Neural cell (in vitro differentiated cells): ENCODE measurements around the gene DBF4. TPM values are rescaled to one million over a fixed set of nuclear protein-coding genes. Genes with fewer than 3 reads are reported as not detected.

ENCODE experiments used
- H2AFZ ChIP-seq: fragments of 200-600, 300-800 bp; sonication (generic), shearing (Covaris generic); 2 replicates; pipeline ENCODE4 v1.6.0; 2014; ENCODE audit warnings: low read depth, mild to moderate bottlenecking, antibody characterized with exemption, low read length, moderate library complexity
- H3F3A ChIP-seq: fragments of 200-600 bp; shearing (Covaris generic); 2 replicates; pipeline ENCODE4 v1.6.1; 2016; ENCODE audit warnings: mild to moderate bottlenecking, moderate library complexity, mixed read lengths, antibody characterized with exemption, low read length; ENCODE audit not compliant: insufficient read depth, poor library complexity, severe bottlenecking
- H3K27ac ChIP-seq: fragments of 200-600, 300-800 bp; sonication (generic), shearing (Covaris generic); 2 replicates; pipeline ENCODE4 v1.5.1; 2014; ENCODE audit warnings: mild to moderate bottlenecking, low read length, moderate library complexity
- H3K27me3 ChIP-seq: fragments of 300-800, 200-600 bp; sonication (generic), shearing (Covaris generic); 2 replicates; pipeline ENCODE4 v1.6.0; 2014; ENCODE audit warnings: mild to moderate bottlenecking, low read depth, low read length, moderate library complexity; ENCODE audit not compliant: insufficient read depth
- H3K36me3 ChIP-seq: fragments of 300-800, 200-600 bp; sonication (generic), shearing (Covaris generic); 2 replicates; pipeline ENCODE4 v1.5.1; 2014; ENCODE audit warnings: mild to moderate bottlenecking, antibody characterized with exemption, low read length, moderate library complexity; ENCODE audit not compliant: insufficient read depth
- H3K4me2 ChIP-seq: fragments of 300-800, 200-600 bp; sonication (generic), shearing (Covaris generic); 2 replicates; pipeline ENCODE4 v1.6.0; 2014; ENCODE audit warnings: mild to moderate bottlenecking, low read length
- H3K4me3 ChIP-seq: fragments of 300-800, 200-600 bp; sonication (generic), shearing (Covaris generic); 2 replicates; pipeline ENCODE4 v1.5.1; 2014; ENCODE audit warnings: mild to moderate bottlenecking, low read length, moderate library complexity
- H3K79me2 ChIP-seq: fragments of 200-600 bp; shearing (Covaris generic); replicated peaks from 2 replicates; pipeline ENCODE4 v1.6.0; 2014; ENCODE audit warnings: mild to moderate bottlenecking, low read length, moderate library complexity; ENCODE audit not compliant: insufficient read depth
- H3K9ac ChIP-seq: fragments of 300-800, 200-600 bp; sonication (generic), shearing (Covaris generic); 2 replicates; pipeline ENCODE4 v1.6.1; 2016; ENCODE audit warnings: mild to moderate bottlenecking, low read length, mixed read lengths
- H3K9me2 ChIP-seq: fragments of 200-600 bp; shearing (Covaris generic); 2 replicates; pipeline ENCODE4 v1.6.1; 2016; ENCODE audit warnings: mild to moderate bottlenecking, low read length, mixed read lengths; ENCODE audit not compliant: insufficient read depth
- H3K9me3 ChIP-seq: fragments of 200-600, 300-800 bp; sonication (generic), shearing (Covaris generic); 2 replicates; pipeline ENCODE4 v1.6.1; 2016; ENCODE audit warnings: mild to moderate bottlenecking, mixed run types, low read length, moderate library complexity, mixed read lengths
- H4K20me1 ChIP-seq: fragments of 200-600 bp; shearing (Covaris generic); 2 replicates; pipeline ENCODE4 v1.6.1; 2016; ENCODE audit warnings: mild to moderate bottlenecking, mixed run types; ENCODE audit not compliant: insufficient read depth
- EP300 ChIP-seq: fragments of 450-650 bp; conservative IDR thresholded peaks from 2 replicates; pipeline ENCODE4 v1.6.1; 2014; ENCODE audit warnings: antibody characterized with exemption, mild to moderate bottlenecking, moderate library complexity; ENCODE audit not compliant: poor library complexity, severe bottlenecking
- EZH2 ChIP-seq: fragments of 200-600, 300-800 bp; shearing (Covaris generic), sonication (generic); IDR thresholded peaks from 2 replicates; pipeline ENCODE4 v1.6.1; 2014; ENCODE audit warnings: antibody characterized with exemption, low read length, borderline replicate concordance, mild to moderate bottlenecking; ENCODE audit not compliant: insufficient read depth, poor library complexity, severe bottlenecking
- MXI1 ChIP-seq: fragments of 450-650 bp; conservative IDR thresholded peaks from 2 replicates; pipeline ENCODE4 v1.6.1; 2014; ENCODE audit warnings: antibody characterized with exemption, mild to moderate bottlenecking; ENCODE audit not compliant: poor library complexity, severe bottlenecking
- POLR2AphosphoS5 ChIP-seq: IDR thresholded peaks from 2 replicates; pipeline ENCODE4 v1.6.1; 2012
- RAD21 ChIP-seq: fragments of 450-650 bp; conservative IDR thresholded peaks from 2 replicates; pipeline ENCODE4 v1.6.1; 2014; ENCODE audit warnings: antibody characterized with exemption, mild to moderate bottlenecking, moderate library complexity
- SMC3 ChIP-seq: fragments of 450-650 bp; conservative IDR thresholded peaks from 2 replicates; pipeline ENCODE4 v1.6.1; 2014; ENCODE audit warnings: antibody characterized with exemption, mild to moderate bottlenecking, moderate library complexity; ENCODE audit not compliant: poor library complexity
- TAF1 ChIP-seq: IDR thresholded peaks from 2 replicates; pipeline ENCODE4 v1.6.1; 2012; ENCODE audit warnings: low read depth
- polyA plus RNA-seq: library from polyadenylated mRNA; depleted of rRNA; stranded (reverse); fragments of >200 nt; gene quantifications from 2 replicates; pipeline ENCODE4 v1.2.3, GENCODE V29; 2014
- TF ChIP-seq, protein P1 (sequence below): fragments of 450-650 bp; IDR thresholded peaks from 2 replicates; pipeline ENCODE4 v1.5.1; 2014; ENCODE audit warnings: antibody characterized with exemption, mild to moderate bottlenecking, moderate library complexity; ENCODE audit not compliant: poor library complexity, severe bottlenecking
- TF ChIP-seq, protein P2 (sequence below): IDR thresholded peaks from 2 replicates; pipeline ENCODE4 v1.6.1; 2012; ENCODE audit warnings: borderline replicate concordance

The DBF4 gene
- polyA plus RNA-seq, 1 donor from 2014 or later: 13.0 TPM

DNA sequence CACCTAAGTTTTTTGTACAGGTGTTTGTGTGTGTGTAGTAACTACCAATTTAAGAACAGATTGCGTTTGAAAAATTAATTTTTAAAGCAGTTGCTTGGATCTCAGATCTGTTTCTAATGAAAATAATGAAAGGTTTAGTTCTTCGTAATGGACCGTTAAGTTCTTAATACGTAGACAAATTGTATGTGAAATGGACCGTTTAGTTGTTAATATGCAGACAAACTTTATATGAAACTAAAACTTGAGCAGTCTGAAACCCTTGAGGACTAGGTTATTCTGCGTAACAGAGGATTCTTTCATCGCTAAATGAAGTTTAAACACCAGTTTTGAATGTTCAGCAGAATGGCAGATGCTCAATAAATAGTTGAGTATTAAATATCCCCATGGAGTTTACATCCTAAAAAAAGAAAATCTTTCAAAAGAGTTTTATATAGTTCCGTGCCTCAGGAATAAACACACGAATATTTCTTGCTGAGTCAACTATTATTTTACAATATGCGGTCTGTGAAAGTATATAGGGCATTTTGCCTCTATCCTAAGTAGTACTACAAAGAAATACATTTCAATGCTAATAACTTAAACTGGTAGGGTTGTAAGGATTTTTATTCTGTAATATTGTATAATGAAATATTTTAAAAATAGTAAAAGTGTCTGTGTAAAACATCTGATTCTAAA, 1.2 kb downstream of the DBF4 start:
- Histone ChIP-seq H3K9ac (peak overlapping the region; percentile 80), H3K9me3 (no peaks in the 10 kb centered on the region), H3K4me3 (peak overlapping the region; percentile 90), H2AFZ (peak overlapping the region; percentile 90), H3K4me2 (peak overlapping the region; percentile 89), H3K79me2 (peaks cover 52% of the 10 kb centered on the region), H3K27me3 (no peaks in the 10 kb centered on the region), H3K9me2 (no peaks in the 10 kb centered on the region), H4K20me1 (no peaks in the 10 kb centered on the region), H3K36me3 (no peaks in the 10 kb centered on the region), H3K27ac (peak overlapping the region; percentile 75), H3F3A (peaks cover 3% of the 10 kb centered on the region)
- TF ChIP-seq, protein P1, sequence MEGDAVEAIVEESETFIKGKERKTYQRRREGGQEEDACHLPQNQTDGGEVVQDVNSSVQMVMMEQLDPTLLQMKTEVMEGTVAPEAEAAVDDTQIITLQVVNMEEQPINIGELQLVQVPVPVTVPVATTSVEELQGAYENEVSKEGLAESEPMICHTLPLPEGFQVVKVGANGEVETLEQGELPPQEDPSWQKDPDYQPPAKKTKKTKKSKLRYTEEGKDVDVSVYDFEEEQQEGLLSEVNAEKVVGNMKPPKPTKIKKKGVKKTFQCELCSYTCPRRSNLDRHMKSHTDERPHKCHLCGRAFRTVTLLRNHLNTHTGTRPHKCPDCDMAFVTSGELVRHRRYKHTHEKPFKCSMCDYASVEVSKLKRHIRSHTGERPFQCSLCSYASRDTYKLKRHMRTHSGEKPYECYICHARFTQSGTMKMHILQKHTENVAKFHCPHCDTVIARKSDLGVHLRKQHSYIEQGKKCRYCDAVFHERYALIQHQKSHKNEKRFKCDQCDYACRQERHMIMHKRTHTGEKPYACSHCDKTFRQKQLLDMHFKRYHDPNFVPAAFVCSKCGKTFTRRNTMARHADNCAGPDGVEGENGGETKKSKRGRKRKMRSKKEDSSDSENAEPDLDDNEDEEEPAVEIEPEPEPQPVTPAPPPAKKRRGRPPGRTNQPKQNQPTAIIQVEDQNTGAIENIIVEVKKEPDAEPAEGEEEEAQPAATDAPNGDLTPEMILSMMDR: no peak
- TF ChIP-seq RAD21 (no peak), MXI1 (no peak), TAF1 (no peak), EZH2 (no peak), EP300 (no peak), POLR2AphosphoS5 (no peak), SMC3 (no peak)
- TF ChIP-seq, protein P2, sequence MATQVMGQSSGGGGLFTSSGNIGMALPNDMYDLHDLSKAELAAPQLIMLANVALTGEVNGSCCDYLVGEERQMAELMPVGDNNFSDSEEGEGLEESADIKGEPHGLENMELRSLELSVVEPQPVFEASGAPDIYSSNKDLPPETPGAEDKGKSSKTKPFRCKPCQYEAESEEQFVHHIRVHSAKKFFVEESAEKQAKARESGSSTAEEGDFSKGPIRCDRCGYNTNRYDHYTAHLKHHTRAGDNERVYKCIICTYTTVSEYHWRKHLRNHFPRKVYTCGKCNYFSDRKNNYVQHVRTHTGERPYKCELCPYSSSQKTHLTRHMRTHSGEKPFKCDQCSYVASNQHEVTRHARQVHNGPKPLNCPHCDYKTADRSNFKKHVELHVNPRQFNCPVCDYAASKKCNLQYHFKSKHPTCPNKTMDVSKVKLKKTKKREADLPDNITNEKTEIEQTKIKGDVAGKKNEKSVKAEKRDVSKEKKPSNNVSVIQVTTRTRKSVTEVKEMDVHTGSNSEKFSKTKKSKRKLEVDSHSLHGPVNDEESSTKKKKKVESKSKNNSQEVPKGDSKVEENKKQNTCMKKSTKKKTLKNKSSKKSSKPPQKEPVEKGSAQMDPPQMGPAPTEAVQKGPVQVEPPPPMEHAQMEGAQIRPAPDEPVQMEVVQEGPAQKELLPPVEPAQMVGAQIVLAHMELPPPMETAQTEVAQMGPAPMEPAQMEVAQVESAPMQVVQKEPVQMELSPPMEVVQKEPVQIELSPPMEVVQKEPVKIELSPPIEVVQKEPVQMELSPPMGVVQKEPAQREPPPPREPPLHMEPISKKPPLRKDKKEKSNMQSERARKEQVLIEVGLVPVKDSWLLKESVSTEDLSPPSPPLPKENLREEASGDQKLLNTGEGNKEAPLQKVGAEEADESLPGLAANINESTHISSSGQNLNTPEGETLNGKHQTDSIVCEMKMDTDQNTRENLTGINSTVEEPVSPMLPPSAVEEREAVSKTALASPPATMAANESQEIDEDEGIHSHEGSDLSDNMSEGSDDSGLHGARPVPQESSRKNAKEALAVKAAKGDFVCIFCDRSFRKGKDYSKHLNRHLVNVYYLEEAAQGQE: no peak

DNA sequence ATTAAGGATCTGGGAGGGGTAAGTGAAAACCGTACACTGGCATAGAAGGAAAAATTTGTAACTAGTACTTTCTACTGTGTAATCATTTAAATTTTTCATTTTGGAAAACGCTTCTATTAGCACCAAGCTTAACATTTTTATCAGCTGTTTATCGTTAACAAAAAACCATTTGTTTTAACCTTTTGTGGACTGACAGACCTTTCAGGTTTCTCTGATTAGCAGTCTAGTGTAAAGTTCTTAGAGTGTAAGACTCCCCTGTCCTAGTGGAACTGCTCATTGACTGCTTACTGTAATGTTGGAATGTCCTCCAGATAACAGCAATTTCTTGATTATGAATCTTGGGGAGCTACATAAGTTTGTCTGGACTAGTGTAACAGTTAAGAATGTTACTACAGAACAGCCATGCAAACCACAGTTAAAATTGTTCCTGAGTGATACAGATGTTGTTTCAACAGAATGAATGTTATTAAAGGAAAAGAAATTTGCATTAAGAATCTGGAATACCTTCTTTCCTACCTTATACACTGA, 2.0 kb downstream of the DBF4 start:
- Histone ChIP-seq H2AFZ (no peak overlapping the region), H3F3A (peaks cover 3% of the 10 kb centered on the region), H3K27me3 (no peaks in the 10 kb centered on the region), H3K9me2 (no peaks in the 10 kb centered on the region), H3K27ac (no peak overlapping the region), H4K20me1 (no peaks in the 10 kb centered on the region), H3K36me3 (no peaks in the 10 kb centered on the region), H3K9me3 (no peaks in the 10 kb centered on the region), H3K4me3 (peak overlapping the region; percentile 90), H3K4me2 (peak overlapping the region; percentile 89), H3K9ac (no peak overlapping the region), H3K79me2 (peaks cover 60% of the 10 kb centered on the region)
- TF ChIP-seq POLR2AphosphoS5 (no peak), SMC3 (no peak), MXI1 (no peak), RAD21 (no peak)
- TF ChIP-seq, protein P1: no peak
- TF ChIP-seq, protein P2: no peak
